Neural progenitor cell (in vitro differentiated cells): Measurements from ENCODE around the gene UGGT1. TPM values are rescaled to one million over a fixed set of nuclear protein-coding genes. Genes with fewer than 3 reads are reported as not detected.
"Not testable (repeated sequence)": the region's sequence is repeated elsewhere in the genome, so short reads cannot be mapped to it uniquely, and the experiment has no call there.

Source experiments
- DNase-seq: peaks from one replicate; pipeline ENCODE4 v3.0.0-alpha.2; 2016; ENCODE audit warnings: low spot score
- H2AFZ ChIP-seq: fragments of 200-600 bp; sonication (generic); replicated peaks from 2 replicates; pipeline ENCODE4 v1.6.1; 2016; ENCODE audit warnings: antibody characterized with exemption
- H3F3A ChIP-seq: fragments of 200-600 bp; sonication (generic); 2 replicates; pipeline ENCODE4 v1.6.1; 2016; ENCODE audit warnings: antibody characterized with exemption, low read depth
- H3K27ac ChIP-seq: fragments of 200-600 bp; sonication (generic); 2 replicates; pipeline ENCODE4 v1.5.1; 2016; ENCODE audit warnings: mild to moderate bottlenecking
- H3K27me3 ChIP-seq: fragments of 200-600 bp; sonication (generic); 2 replicates; pipeline ENCODE4 v1.6.1; 2016; ENCODE audit warnings: mild to moderate bottlenecking, moderate library complexity
- H3K36me3 ChIP-seq: fragments of 200-600 bp; sonication (generic); 2 replicates; pipeline ENCODE4 v1.5.1; 2016
- H3K4me1 ChIP-seq: fragments of 200-600 bp; sonication (generic); 2 replicates; pipeline ENCODE4 v1.6.1; 2016; ENCODE audit warnings: mixed run types
- H3K4me2 ChIP-seq: fragments of 200-600 bp; sonication (generic); 2 replicates; pipeline ENCODE4 v1.6.1; 2016
- H3K4me3 ChIP-seq: fragments of 200-600 bp; sonication (generic); 2 replicates; pipeline ENCODE4 v1.5.1; 2016
- H3K79me2 ChIP-seq: fragments of 200-600 bp; sonication (generic); 2 replicates; pipeline ENCODE4 v1.6.1; 2016; ENCODE audit warnings: low read depth
- H3K9ac ChIP-seq: fragments of 200-600 bp; sonication (generic); 2 replicates; pipeline ENCODE4 v1.6.1; 2016
- H3K9me3 ChIP-seq: fragments of 200-600 bp; sonication (generic); 2 replicates; pipeline ENCODE4 v1.5.1; 2016; ENCODE audit warnings: low read depth
- H4K20me1 ChIP-seq: fragments of 200-600 bp; sonication (generic); 2 replicates; pipeline ENCODE4 v1.6.1; 2016; ENCODE audit warnings: low read depth
- H3K27ac Mint-ChIP-seq: 3 replicates; pipeline ENCODE4 v1.8.0; 2021; ENCODE audit warnings: mixed read lengths
- H3K27me3 Mint-ChIP-seq: 2 replicates; pipeline ENCODE4 v1.8.0; 2022; ENCODE audit warnings: low read depth, mild to moderate bottlenecking, inconsistent platforms, moderate library complexity, mixed read lengths; ENCODE audit not compliant: insufficient read depth
- H3K36me3 Mint-ChIP-seq: 3 replicates; pipeline ENCODE4 v1.8.0; 2021; ENCODE audit warnings: mixed read lengths
- H3K4me1 Mint-ChIP-seq: 3 replicates; pipeline ENCODE4 v1.8.0; 2021; ENCODE audit warnings: mixed read lengths
- H3K4me3 Mint-ChIP-seq: 3 replicates; pipeline ENCODE4 v1.8.0; 2021; ENCODE audit warnings: mild to moderate bottlenecking, moderate library complexity, mixed read lengths
- H3K9me3 Mint-ChIP-seq: 3 replicates; pipeline ENCODE4 v1.8.0; 2020; ENCODE audit warnings: mixed read lengths
- EZH2 ChIP-seq: fragments of 200-600 bp; sonication (generic); IDR thresholded peaks from 2 replicates; pipeline ENCODE4 v1.6.1; 2017; ENCODE audit warnings: antibody characterized with exemption, mild to moderate bottlenecking, moderate library complexity
- EZH2phosphoT487 ChIP-seq: fragments of 200-600 bp; sonication (generic); IDR thresholded peaks from 2 replicates; pipeline ENCODE4 v1.6.1; 2017; ENCODE audit warnings: antibody characterized with exemption
- total RNA-seq: library from RNA; depleted of rRNA; stranded (reverse); fragments of >200 nt; gene quantifications from 2 replicates; pipeline ENCODE4 v1.2.3, GENCODE V29; 2015; ENCODE audit warnings: low replicate concordance
- TF ChIP-seq, protein P1 (sequence below): fragments of 200-600 bp; sonication (generic); IDR thresholded peaks from 2 replicates; pipeline ENCODE4 v1.5.1; 2017; ENCODE audit warnings: antibody characterized with exemption, mild to moderate bottlenecking

Gene UGGT1
- total RNA-seq, 1 donor from 2014 or later: 56.3 TPM

DNA sequence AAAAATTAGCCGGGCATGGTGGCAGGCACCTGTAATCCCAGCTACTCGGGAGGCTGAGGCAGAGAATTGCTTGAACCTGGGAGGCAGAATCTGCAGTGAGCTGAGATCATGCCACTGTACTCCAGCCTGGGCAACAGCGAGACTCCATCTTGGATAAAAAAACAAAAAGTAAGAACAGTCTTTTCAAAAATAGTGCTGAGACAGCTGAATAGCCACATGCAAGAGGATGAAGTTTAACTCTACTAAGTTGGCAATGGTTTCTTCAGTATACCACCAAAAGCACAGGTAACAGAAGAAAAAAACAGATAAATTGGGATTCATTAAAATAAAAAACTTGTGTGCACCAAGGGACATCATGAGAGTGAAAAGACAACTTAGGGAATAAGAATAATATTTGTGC lies 115.2 kb downstream of the UGGT1 start:
- Histone ChIP-seq H3K4me3 (no peak overlapping the region), H2AFZ (no peak overlapping the region), H3K79me2 (no peaks in the 10 kb centered on the region), H3K4me1 (no peaks in the 10 kb centered on the region), H3F3A (no peaks in the 10 kb centered on the region), H3K27ac (no peak overlapping the region), H3K9ac (no peak overlapping the region), H3K27me3 (no peaks in the 10 kb centered on the region), H4K20me1 (no peaks in the 10 kb centered on the region), H3K9me3 (peaks cover 9% of the 10 kb centered on the region), H3K4me2 (no peak overlapping the region), H3K36me3 (no peaks in the 10 kb centered on the region)
- no peak overlapping the region for H3K4me3 Mint-ChIP-seq
- peaks cover 5% of the 10 kb centered on the region for H3K27me3 Mint-ChIP-seq
- peaks cover 15% of the 10 kb centered on the region for H3K9me3 Mint-ChIP-seq
- DNase-seq: no peak
- H3K4me1 Mint-ChIP-seq: no peaks in the 10 kb centered on the region
- TF ChIP-seq EZH2phosphoT487 (no peak), EZH2 (no peak)
- TF ChIP-seq, protein P1, sequence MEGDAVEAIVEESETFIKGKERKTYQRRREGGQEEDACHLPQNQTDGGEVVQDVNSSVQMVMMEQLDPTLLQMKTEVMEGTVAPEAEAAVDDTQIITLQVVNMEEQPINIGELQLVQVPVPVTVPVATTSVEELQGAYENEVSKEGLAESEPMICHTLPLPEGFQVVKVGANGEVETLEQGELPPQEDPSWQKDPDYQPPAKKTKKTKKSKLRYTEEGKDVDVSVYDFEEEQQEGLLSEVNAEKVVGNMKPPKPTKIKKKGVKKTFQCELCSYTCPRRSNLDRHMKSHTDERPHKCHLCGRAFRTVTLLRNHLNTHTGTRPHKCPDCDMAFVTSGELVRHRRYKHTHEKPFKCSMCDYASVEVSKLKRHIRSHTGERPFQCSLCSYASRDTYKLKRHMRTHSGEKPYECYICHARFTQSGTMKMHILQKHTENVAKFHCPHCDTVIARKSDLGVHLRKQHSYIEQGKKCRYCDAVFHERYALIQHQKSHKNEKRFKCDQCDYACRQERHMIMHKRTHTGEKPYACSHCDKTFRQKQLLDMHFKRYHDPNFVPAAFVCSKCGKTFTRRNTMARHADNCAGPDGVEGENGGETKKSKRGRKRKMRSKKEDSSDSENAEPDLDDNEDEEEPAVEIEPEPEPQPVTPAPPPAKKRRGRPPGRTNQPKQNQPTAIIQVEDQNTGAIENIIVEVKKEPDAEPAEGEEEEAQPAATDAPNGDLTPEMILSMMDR: no peak
- H3K27ac Mint-ChIP-seq: no peak overlapping the region
- H3K36me3 Mint-ChIP-seq: no peaks in the 10 kb centered on the region

DNA sequence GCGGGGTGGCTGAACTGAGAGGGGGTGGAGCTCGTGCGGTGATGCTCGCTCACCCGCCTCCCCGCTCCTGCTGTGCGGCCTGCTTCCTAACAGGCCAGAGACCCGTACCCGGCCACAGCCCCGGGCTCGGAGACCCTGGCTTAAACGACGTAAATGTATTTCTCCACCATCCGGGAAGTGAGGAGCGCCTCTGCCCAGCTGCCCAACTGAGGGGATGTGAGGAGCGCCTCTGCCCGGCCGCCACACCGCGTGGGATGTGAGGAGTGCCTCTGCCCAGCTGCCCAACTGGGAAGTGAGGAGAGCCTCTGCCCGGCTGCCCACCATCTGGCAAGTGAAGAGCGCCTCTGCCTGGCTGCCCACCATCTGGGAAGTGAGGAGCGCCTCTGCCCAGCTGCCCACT lies 117.0 kb downstream of the UGGT1 start:
- no peaks in the 10 kb centered on the region for H3K36me3 Mint-ChIP-seq
- no peaks in the 10 kb centered on the region for H3F3A ChIP-seq
- no peak overlapping the region for H3K4me2 ChIP-seq
- H3K4me3 ChIP-seq: no peak overlapping the region
- no peak for DNase-seq
- H3K27me3 Mint-ChIP-seq: peaks cover 5% of the 10 kb centered on the region
- no peak overlapping the region for H3K27ac ChIP-seq
- H3K27ac Mint-ChIP-seq: no peak overlapping the region
- H3K4me1 Mint-ChIP-seq: no peaks in the 10 kb centered on the region
- no peaks in the 10 kb centered on the region for H3K4me1 ChIP-seq
- H3K4me3 Mint-ChIP-seq: no peak overlapping the region
- H3K27me3 ChIP-seq: no peaks in the 10 kb centered on the region
- peaks cover 9% of the 10 kb centered on the region for H3K9me3 ChIP-seq
- H3K36me3 ChIP-seq: no peaks in the 10 kb centered on the region
- H3K9me3 Mint-ChIP-seq: peaks cover 15% of the 10 kb centered on the region
- H3K9ac ChIP-seq: no peak overlapping the region
- no peaks in the 10 kb centered on the region for H4K20me1 ChIP-seq
- no peaks in the 10 kb centered on the region for H3K79me2 ChIP-seq
- no peak overlapping the region for H2AFZ ChIP-seq
- TF ChIP-seq EZH2 (no peak), EZH2phosphoT487 (no peak)
- TF ChIP-seq, protein P1: no peak

DNA sequence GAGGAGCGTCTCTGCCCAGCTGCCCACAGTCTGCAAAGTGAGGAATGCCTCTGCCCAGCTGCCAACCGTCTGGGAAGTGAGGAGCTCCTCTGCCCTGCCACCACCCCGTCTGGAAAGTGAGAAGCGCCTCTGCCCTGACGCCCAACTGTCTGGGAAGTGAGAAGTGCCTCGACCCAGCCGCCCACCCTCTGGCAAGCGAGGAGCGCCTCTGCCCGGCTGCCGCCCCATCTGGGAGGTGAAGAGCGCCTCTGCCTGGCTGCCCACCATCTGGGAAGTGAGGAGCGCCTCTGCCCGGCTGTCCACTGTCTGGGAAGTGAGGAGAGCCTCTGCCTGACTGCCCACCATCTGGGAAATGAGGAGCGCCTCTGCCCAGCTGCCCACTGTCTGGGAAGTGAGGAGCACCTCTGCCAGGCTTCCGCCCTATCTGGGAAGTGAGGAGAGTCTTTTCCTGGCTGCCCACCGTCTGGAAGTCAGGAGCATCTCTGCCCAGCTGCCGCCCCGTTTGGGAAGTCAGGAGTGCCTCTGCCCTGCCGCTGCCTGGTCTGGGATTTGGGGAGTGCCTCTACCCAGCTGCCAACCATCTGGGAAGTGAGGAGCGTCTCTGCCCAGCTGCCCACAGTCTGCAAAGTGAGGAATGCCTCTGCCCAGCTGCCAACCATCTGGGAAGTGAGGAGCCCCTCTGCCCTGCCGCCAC lies 117.8 kb downstream of the UGGT1 start:
- not testable (repeated sequence) for H3K4me2 ChIP-seq, H3K4me3 Mint-ChIP-seq, H3K79me2 ChIP-seq, H3K36me3 Mint-ChIP-seq, H3K27me3 Mint-ChIP-seq, H3K9ac ChIP-seq, DNase-seq, H3K27ac Mint-ChIP-seq, H4K20me1 ChIP-seq, H3K36me3 ChIP-seq, H2AFZ ChIP-seq, H3K27me3 ChIP-seq, H3K4me3 ChIP-seq, H3K9me3 ChIP-seq, H3K4me1 ChIP-seq, H3K4me1 Mint-ChIP-seq, H3F3A ChIP-seq, H3K27ac ChIP-seq
- H3K9me3 Mint-ChIP-seq: peaks cover 15% of the 10 kb centered on the region

DNA sequence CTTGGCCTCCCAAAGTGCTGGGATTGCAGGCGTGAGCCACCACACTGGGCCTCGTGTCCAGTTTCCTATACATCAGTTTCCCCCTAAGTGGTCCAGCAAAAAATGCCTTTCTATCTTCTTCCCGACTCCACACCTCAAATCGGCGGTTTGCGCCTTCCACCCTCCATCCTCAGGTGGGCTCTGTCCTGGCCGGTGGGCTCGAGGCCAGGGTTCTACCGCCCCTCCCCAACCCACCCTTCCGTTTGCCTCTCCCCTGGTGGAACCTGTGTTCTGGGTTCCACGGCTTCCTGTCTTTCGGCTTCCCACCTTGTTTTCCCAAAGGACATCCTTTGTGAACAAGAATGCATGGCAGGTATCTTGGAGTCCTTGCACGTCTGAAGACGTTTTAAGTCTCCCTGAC lies 123.3 kb downstream of the UGGT1 start:
- Histone ChIP-seq H3K36me3 (no peaks in the 10 kb centered on the region), H3K4me1 (no peaks in the 10 kb centered on the region), H2AFZ (no peak overlapping the region), H3K4me3 (no peak overlapping the region), H4K20me1 (no peaks in the 10 kb centered on the region), H3F3A (no peaks in the 10 kb centered on the region), H3K79me2 (no peaks in the 10 kb centered on the region), H3K27me3 (no peaks in the 10 kb centered on the region), H3K27ac (no peak overlapping the region), H3K9ac (no peak overlapping the region), H3K4me2 (no peak overlapping the region), H3K9me3 (no peaks in the 10 kb centered on the region)
- TF ChIP-seq, protein P1: no peak
- TF ChIP-seq EZH2phosphoT487 (no peak), EZH2 (no peak)
- Mint-ChIP-seq H3K4me3 (no peak overlapping the region), H3K9me3 (peaks cover 2% of the 10 kb centered on the region), H3K27ac (no peak overlapping the region), H3K36me3 (no peaks in the 10 kb centered on the region), H3K4me1 (no peaks in the 10 kb centered on the region), H3K27me3 (peaks cover 3% of the 10 kb centered on the region)
- DNase-seq: no peak
